ENCODE results near the gene SDHB. TPM values are rescaled to one million over a fixed set of nuclear protein-coding genes. Genes with fewer than 3 reads are reported as not detected.

Gene SDHB
- total RNA-seq, 1 experiment from 2014 or later, result 336 TPM

DNA sequence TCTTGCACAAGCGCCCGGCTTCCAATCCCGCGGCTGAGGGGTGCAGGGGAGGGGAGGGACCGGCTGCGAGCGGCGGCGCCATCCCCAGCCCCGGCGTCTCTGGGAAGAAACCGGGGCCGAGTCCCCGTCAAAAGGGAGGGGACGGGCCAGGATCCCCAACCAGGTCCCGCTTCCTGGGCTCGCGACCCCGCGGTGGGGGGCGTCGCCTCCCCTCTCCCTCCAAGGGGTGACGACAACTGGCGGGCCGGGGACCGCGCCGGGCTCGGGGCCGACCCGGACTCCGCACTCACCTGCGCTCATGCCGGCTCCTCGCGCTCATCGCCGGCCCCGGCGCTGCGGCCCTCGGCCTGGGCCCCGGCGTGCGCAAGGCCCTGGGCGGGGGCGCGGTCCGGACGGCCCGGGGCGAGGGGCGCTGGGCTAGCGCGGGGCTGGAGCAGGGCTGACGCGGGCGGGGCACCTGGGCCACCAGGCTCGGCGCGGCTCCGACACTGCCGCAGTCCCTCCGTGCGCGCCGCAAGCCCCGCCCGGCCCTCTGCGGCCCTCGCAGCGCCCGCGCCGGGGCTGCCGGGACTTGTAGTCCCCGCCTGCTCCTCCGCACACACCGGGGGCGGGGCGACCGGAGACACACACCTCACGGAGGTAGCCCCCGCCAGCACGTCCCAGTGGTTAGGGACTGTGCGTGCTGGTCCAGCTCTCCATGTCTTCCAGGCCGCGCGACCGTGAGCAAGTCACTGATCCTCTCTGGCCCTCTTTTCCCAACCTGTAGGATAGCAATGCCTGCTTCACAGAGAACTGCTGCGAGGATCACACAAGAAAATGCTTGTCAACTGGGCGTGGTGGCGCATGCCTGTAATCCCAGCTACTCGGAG is 42.2 kb downstream of the SDHB start, which contains the start of gene ATP13A2:
Gene ATP13A2, minus strand, starts transcription at position 490 of the 869 bp plus-strand sequence. Its CDS starts 190 bp downstream, at position 300.
- H4K20me1 ChIP-seq (ENCODE audit: low read length), result no peaks in the 10 kb centered on the region
- peak; percentile 96 for ATAC-seq
- DNase-seq, result peak; percentile 90
- TF ChIP-seq EZH2 (IDR thresholded peaks at IDR 0.05; ENCODE audit: low read length, unreplicated experiment), result no peak
- TF ChIP-seq EZH2phosphoT487 (IDR thresholded peaks at IDR 0.05; ENCODE audit: borderline replicate concordance, low read length), result no peak
- TF ChIP-seq, protein P1, sequence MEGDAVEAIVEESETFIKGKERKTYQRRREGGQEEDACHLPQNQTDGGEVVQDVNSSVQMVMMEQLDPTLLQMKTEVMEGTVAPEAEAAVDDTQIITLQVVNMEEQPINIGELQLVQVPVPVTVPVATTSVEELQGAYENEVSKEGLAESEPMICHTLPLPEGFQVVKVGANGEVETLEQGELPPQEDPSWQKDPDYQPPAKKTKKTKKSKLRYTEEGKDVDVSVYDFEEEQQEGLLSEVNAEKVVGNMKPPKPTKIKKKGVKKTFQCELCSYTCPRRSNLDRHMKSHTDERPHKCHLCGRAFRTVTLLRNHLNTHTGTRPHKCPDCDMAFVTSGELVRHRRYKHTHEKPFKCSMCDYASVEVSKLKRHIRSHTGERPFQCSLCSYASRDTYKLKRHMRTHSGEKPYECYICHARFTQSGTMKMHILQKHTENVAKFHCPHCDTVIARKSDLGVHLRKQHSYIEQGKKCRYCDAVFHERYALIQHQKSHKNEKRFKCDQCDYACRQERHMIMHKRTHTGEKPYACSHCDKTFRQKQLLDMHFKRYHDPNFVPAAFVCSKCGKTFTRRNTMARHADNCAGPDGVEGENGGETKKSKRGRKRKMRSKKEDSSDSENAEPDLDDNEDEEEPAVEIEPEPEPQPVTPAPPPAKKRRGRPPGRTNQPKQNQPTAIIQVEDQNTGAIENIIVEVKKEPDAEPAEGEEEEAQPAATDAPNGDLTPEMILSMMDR (conservative IDR thresholded peaks at IDR 0.05; ENCODE audit: low read depth, low read length), result no peak
- ChIA-PET POLR2A (ENCODE audit: unreplicated experiment) (interaction anchor here (0.6 kb wide), 1 partner anchor 106 kb away, joined by 3 read pairs; no protein-coding TSS in a partner anchor), CTCF (no interaction called here)
- peak within 1 kb of the TSS; percentile 95 for H3K4me3 ChIP-seq (ENCODE audit: low read length)
- BruUV-seq (replicated peaks), result no TSS peak
- H3K4me2 ChIP-seq (ENCODE audit: low read length), result peak within 1 kb of the TSS; percentile 99
- H3K9me2 ChIP-seq (replicated peaks; ENCODE audit: low read length), result no peaks in the 10 kb centered on the region
- H2AFZ ChIP-seq (ENCODE audit: low read length), result peak within 1 kb of the TSS; percentile 95
- no peaks in the 10 kb centered on the region for H3K36me3 ChIP-seq (ENCODE audit: low read depth, low read length)
- intact Hi-C loops (cut with micrococcal nuclease), result no loop called here
- no peaks in the 10 kb centered on the region for H3K9me3 ChIP-seq (ENCODE audit: low read length)
- H3F3A ChIP-seq (ENCODE audit: low read length, unreplicated experiment), result no peaks in the 10 kb centered on the region
- H3K9ac ChIP-seq (ENCODE audit: low read length), result peak within 1 kb of the TSS; percentile 77
- H3K27ac ChIP-seq (ENCODE audit: low read length), result no peak within 1 kb of the TSS
- peaks cover 18% of the 10 kb centered on the region for H3K4me1 ChIP-seq (ENCODE audit: insufficient read depth, low read length)
- H3K27me3 ChIP-seq (ENCODE audit: low read length), result no peaks in the 10 kb centered on the region
- H3K79me2 ChIP-seq (ENCODE audit: low read length), result peaks cover 12% of the 10 kb centered on the region; the same call in 1 of the 2 replicates

DNA sequence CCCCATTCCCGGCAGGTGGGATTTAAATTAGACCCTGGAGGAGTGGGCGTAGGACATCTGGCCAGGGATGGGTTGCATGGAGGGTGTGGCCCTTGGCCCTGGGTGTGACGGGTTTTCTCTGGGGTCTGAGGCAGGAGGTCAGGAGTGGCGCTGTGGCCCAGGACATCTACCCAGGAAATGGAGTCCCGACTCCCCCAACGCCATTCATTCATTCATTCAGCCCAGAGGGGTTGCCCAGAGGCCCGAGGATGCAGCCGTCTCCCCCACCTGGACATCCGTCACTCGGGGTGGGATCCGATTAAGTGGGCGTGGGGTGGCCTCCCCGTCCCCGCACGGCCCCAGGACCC is 42.8 kb downstream of the SDHB start:
- POLR2A ChIA-PET (ENCODE audit: unreplicated experiment), result no interaction called here
- H3K9ac ChIP-seq (ENCODE audit: low read length), result peak overlapping the region; percentile 77
- H3K27me3 ChIP-seq (ENCODE audit: low read length), result no peaks in the 10 kb centered on the region
- no peaks in the 10 kb centered on the region for H3K9me2 ChIP-seq (replicated peaks; ENCODE audit: low read length)
- intact Hi-C loops (cut with micrococcal nuclease), result no loop called here
- no peaks in the 10 kb centered on the region for H4K20me1 ChIP-seq (ENCODE audit: low read length)
- TF ChIP-seq EZH2phosphoT487 (IDR thresholded peaks at IDR 0.05; ENCODE audit: borderline replicate concordance, low read length) (no peak), EZH2 (IDR thresholded peaks at IDR 0.05; ENCODE audit: low read length, unreplicated experiment) (no peak)
- TF ChIP-seq, protein P1 (conservative IDR thresholded peaks at IDR 0.05; ENCODE audit: low read depth, low read length), result no peak
- H3K4me2 ChIP-seq (ENCODE audit: low read length), result peak overlapping the region; percentile 99
- peaks cover 12% of the 10 kb centered on the region; the same call in 1 of the 2 replicates for H3K79me2 ChIP-seq (ENCODE audit: low read length)
- H3K27ac ChIP-seq (ENCODE audit: low read length), result no peak overlapping the region
- CTCF ChIA-PET, result no interaction called here
- no peaks in the 10 kb centered on the region for H3F3A ChIP-seq (ENCODE audit: low read length, unreplicated experiment)
- H3K36me3 ChIP-seq (ENCODE audit: low read depth, low read length), result no peaks in the 10 kb centered on the region
- ATAC-seq (peak; percentile 3; the same call in 1 of the 2 replicates), DNase-seq (no peak)
- peak overlapping the region; percentile 83 for H2AFZ ChIP-seq (ENCODE audit: low read length)
- no peaks in the 10 kb centered on the region for H3K9me3 ChIP-seq (ENCODE audit: low read length)
- BruUV-seq (replicated peaks), result no TSS peak
- H3K4me1 ChIP-seq (ENCODE audit: insufficient read depth, low read length), result peaks cover 13% of the 10 kb centered on the region
- H3K4me3 ChIP-seq (ENCODE audit: low read length), result peak overlapping the region; percentile 95

- ChIA-PET CTCF (interaction anchor here (0.6 kb wide), 1 partner anchor 49 kb away, joined by 3 read pairs; no protein-coding TSS in a partner anchor), POLR2A (ENCODE audit: unreplicated experiment) (no interaction called here)
- no peak overlapping the region for H3K27ac ChIP-seq (ENCODE audit: low read length)
- ATAC-seq (no peak), DNase-seq (peak; percentile 22)
- H2AFZ ChIP-seq (ENCODE audit: low read length), result no peak overlapping the region
- H3K4me1 ChIP-seq (ENCODE audit: insufficient read depth, low read length), result peaks cover 13% of the 10 kb centered on the region
- no peaks in the 10 kb centered on the region for H3K9me2 ChIP-seq (replicated peaks; ENCODE audit: low read length)
- H3K9ac ChIP-seq (ENCODE audit: low read length), result no peak overlapping the region
- no peaks in the 10 kb centered on the region for H3F3A ChIP-seq (ENCODE audit: low read length, unreplicated experiment)
- H3K27me3 ChIP-seq (ENCODE audit: low read length), result no peaks in the 10 kb centered on the region
- no TSS peak for BruUV-seq (replicated peaks)
- no peak overlapping the region for H3K4me2 ChIP-seq (ENCODE audit: low read length)
- H3K79me2 ChIP-seq (ENCODE audit: low read length), result peaks cover 12% of the 10 kb centered on the region; the same call in 1 of the 2 replicates
- no peaks in the 10 kb centered on the region for H3K9me3 ChIP-seq (ENCODE audit: low read length)
- TF ChIP-seq EZH2phosphoT487 (IDR thresholded peaks at IDR 0.05; ENCODE audit: borderline replicate concordance, low read length) (no peak), EZH2 (IDR thresholded peaks at IDR 0.05; ENCODE audit: low read length, unreplicated experiment) (no peak)
- TF ChIP-seq, protein P1 (conservative IDR thresholded peaks at IDR 0.05; ENCODE audit: low read depth, low read length), result no peak
- no peaks in the 10 kb centered on the region for H3K36me3 ChIP-seq (ENCODE audit: low read depth, low read length)
- no peak overlapping the region for H3K4me3 ChIP-seq (ENCODE audit: low read length)
- intact Hi-C loops (cut with micrococcal nuclease), result no loop called here
- no peaks in the 10 kb centered on the region for H4K20me1 ChIP-seq (ENCODE audit: low read length)
Measured at GRCh38 chr1:17009706-17010105, 44.1 kb downstream of the SDHB start.
